Measurements from ENCODE around the gene LIF. TPM values are rescaled to one million over a fixed set of nuclear protein-coding genes. Genes with fewer than 3 reads are reported as not detected.

Gene LIF
- total RNA-seq, 1 experiment from 2014 or later = 34.4 TPM

GRCh38 chr22:30250039-30250565 is 3.5 kb upstream of the LIF start:
- ChIA-PET CTCF (interaction anchor here (0.6 kb wide), 1 partner anchor 940 kb away, joined by 4 read pairs; no protein-coding TSS in a partner anchor), POLR2A (interaction anchor here (0.6 kb wide), 2 partner anchors 38 to 114 kb away, joined by 3 to 4 read pairs; no protein-coding TSS in a partner anchor)
- DNase-seq (ENCODE audit: low read depth, low spot score) (no peak), ATAC-seq (no peak)
- Histone ChIP-seq H3K36me3 (ENCODE audit: control insufficient read depth, insufficient read depth, low read length) (no peaks in the 10 kb centered on the region), H3K27ac (ENCODE audit: low read length) (peak overlapping the region; percentile 95), H3K4me3 (ENCODE audit: low read depth in 2 of 2, low read length in 2 of 2) (no peak overlapping the region), H3K4me1 (ENCODE audit: control insufficient read depth, insufficient read depth, low read length) (peaks cover 83% of the 10 kb centered on the region), H3K9me3 (ENCODE audit: control insufficient read depth, insufficient read depth, low read depth, low read length) (no peaks in the 10 kb centered on the region), H3K27me3 (ENCODE audit: control insufficient read depth, insufficient read depth, low read length) (no peaks in the 10 kb centered on the region)
- in situ Hi-C loops (cut with HindIII; ENCODE audit: low pct_unique_long_range_greater_than_20kb, low sequenced_read_pairs) (no loop called here), intact Hi-C loops (cut with micrococcal nuclease; ENCODE audit: unreplicated experiment) (no loop called here)
- TF ChIP-seq CTCF (IDR thresholded peaks at IDR 0.05) (no peak), POLR2AphosphoS5 (IDR thresholded peaks at IDR 0.05; ENCODE audit: low read depth, low read length) (no peak; the same call in 1 of the 2 replicates), TCF7L2 (IDR thresholded peaks at IDR 0.05; ENCODE audit: low read depth, low read length) (no peak), REST (IDR thresholded peaks at IDR 0.05; ENCODE audit: insufficient read depth in 1 of 2, low read depth in 2 of 2, low read length in 1 of 2) (no peak), SIN3A (IDR thresholded peaks at IDR 0.05; ENCODE audit: borderline replicate concordance, insufficient read depth, low read depth, low read length) (no peak)
- BruUV-seq (replicated peaks) = no TSS peak

GRCh38 chr22:30249049-30250038 is 2.8 kb upstream of the LIF start:
- H3K27me3 ChIP-seq (ENCODE audit: control insufficient read depth, insufficient read depth, low read length) = no peaks in the 10 kb centered on the region
- in situ Hi-C loops (cut with HindIII; ENCODE audit: low pct_unique_long_range_greater_than_20kb, low sequenced_read_pairs) = no loop called here
- ChIA-PET CTCF (no interaction called here), POLR2A (no interaction called here)
- no peaks in the 10 kb centered on the region for H3K9me3 ChIP-seq (ENCODE audit: control insufficient read depth, insufficient read depth, low read depth, low read length)
- no peak overlapping the region for H3K4me3 ChIP-seq (ENCODE audit: low read depth in 2 of 2, low read length in 2 of 2)
- ATAC-seq (no peak), DNase-seq (ENCODE audit: low read depth, low spot score) (no peak)
- TF ChIP-seq SIN3A (IDR thresholded peaks at IDR 0.05; ENCODE audit: borderline replicate concordance, insufficient read depth, low read depth, low read length) = no peak
- no peak for TF ChIP-seq REST (IDR thresholded peaks at IDR 0.05; ENCODE audit: insufficient read depth in 1 of 2, low read depth in 2 of 2, low read length in 1 of 2)
- peak; percentile 41; the same call in 1 of the 2 replicates for TF ChIP-seq POLR2AphosphoS5 (IDR thresholded peaks at IDR 0.05; ENCODE audit: low read depth, low read length)
- no TSS peak for BruUV-seq (replicated peaks)
- peaks cover 82% of the 10 kb centered on the region for H3K4me1 ChIP-seq (ENCODE audit: control insufficient read depth, insufficient read depth, low read length)
- intact Hi-C loops (cut with micrococcal nuclease; ENCODE audit: unreplicated experiment) = loop anchor here (5.0 kb wide), 1 partner anchor 37 kb away; no protein-coding TSS in a partner anchor
- peak overlapping the region; percentile 95 for H3K27ac ChIP-seq (ENCODE audit: low read length)
- H3K36me3 ChIP-seq (ENCODE audit: control insufficient read depth, insufficient read depth, low read length) = no peaks in the 10 kb centered on the region

All from Panc1 (cell line).